ENCODE results near the gene MARCKSL1.
"Not testable (repeated sequence)": the region's sequence is repeated elsewhere in the genome, so short reads cannot be mapped to it uniquely, and the experiment has no call there.

MARCKSL1 gene

GRCh38 chr1:32316903-32317277 lies 19.1 kb downstream of the MARCKSL1 start:
- Histone ChIP-seq H3K36me3 (ENCODE audit: insufficient read depth, low read length) (peaks cover 46% of the 10 kb centered on the region), H3K9ac (ENCODE audit: insufficient read length) (no peak overlapping the region), H3K9me3 (ENCODE audit: low read depth, low read length) (no peaks in the 10 kb centered on the region), H3K4me3 (no peak overlapping the region), H3K27ac (no peak overlapping the region)
- TF ChIP-seq EZH2 (IDR thresholded peaks at IDR 0.05) = no peak
- no peak for TF ChIP-seq FOXP2 (optimal IDR thresholded peaks at IDR 0.05; ENCODE audit: control extremely low read depth, extremely low read length, insufficient read depth)
- DNase-seq (ENCODE audit: low read depth, low spot score) = no peak

- DNase-seq (ENCODE audit: low read depth, low spot score) = no peak
- H3K27ac ChIP-seq = peak overlapping the region; percentile 72
Observed at GRCh38 chr1:32311709-32312393, 24.2 kb downstream of the MARCKSL1 start.

GRCh38 chr1:32309960-32310359 lies 26.1 kb downstream of the MARCKSL1 start:
- Histone ChIP-seq H3K36me3 (ENCODE audit: insufficient read depth, low read length) (peaks cover 38% of the 10 kb centered on the region), H3K9me3 (ENCODE audit: low read depth, low read length) (peaks cover 8% of the 10 kb centered on the region; the same call in 1 of the 2 replicates), H3K4me3 (no peak overlapping the region), H3K9ac (ENCODE audit: insufficient read length) (no peak overlapping the region), H3K27ac (no peak overlapping the region)
- TF ChIP-seq POLR2AphosphoS5 (IDR thresholded peaks at IDR 0.05; ENCODE audit: borderline replicate concordance, low read depth, low read length) (no peak), EZH2 (IDR thresholded peaks at IDR 0.05) (no peak), FOXP2 (optimal IDR thresholded peaks at IDR 0.05; ENCODE audit: control extremely low read depth, extremely low read length, insufficient read depth) (no peak)
- DNase-seq (ENCODE audit: low read depth, low spot score) = no peak

More at GRCh38 chr1:32311709-32312393, 24.2 kb downstream of the MARCKSL1 start:
- peak overlapping the region; percentile 23; the same call in 1 of the 2 replicates for H3K4me3 ChIP-seq
- H3K9ac ChIP-seq (ENCODE audit: insufficient read length) = no peak overlapping the region
- no peak for TF ChIP-seq POLR2AphosphoS5 (IDR thresholded peaks at IDR 0.05; ENCODE audit: borderline replicate concordance, low read depth, low read length)
- TF ChIP-seq EZH2 (IDR thresholded peaks at IDR 0.05) = no peak
- no peak for TF ChIP-seq FOXP2 (optimal IDR thresholded peaks at IDR 0.05; ENCODE audit: control extremely low read depth, extremely low read length, insufficient read depth)
- peaks cover 26% of the 10 kb centered on the region for H3K36me3 ChIP-seq (ENCODE audit: insufficient read depth, low read length)
- no peaks in the 10 kb centered on the region for H3K9me3 ChIP-seq (ENCODE audit: low read depth, low read length)

- no peak for DNase-seq (ENCODE audit: low read depth, low spot score)
- Histone ChIP-seq H3K9ac (ENCODE audit: insufficient read length) (no peak overlapping the region), H3K9me3 (ENCODE audit: low read depth, low read length) (peaks cover 13% of the 10 kb centered on the region; the same call in 1 of the 2 replicates), H3K36me3 (ENCODE audit: insufficient read depth, low read length) (peaks cover 56% of the 10 kb centered on the region), H3K4me3 (no peak overlapping the region), H3K27ac (no peak overlapping the region)
- TF ChIP-seq FOXP2 (optimal IDR thresholded peaks at IDR 0.05; ENCODE audit: control extremely low read depth, extremely low read length, insufficient read depth) (no peak), POLR2AphosphoS5 (IDR thresholded peaks at IDR 0.05; ENCODE audit: borderline replicate concordance, low read depth, low read length) (no peak), EZH2 (IDR thresholded peaks at IDR 0.05) (no peak)
Observed at GRCh38 chr1:32307324-32307723, 28.7 kb downstream of the MARCKSL1 start.

- Histone ChIP-seq H3K27ac (no peak overlapping the region), H3K4me3 (no peak overlapping the region), H3K36me3 (ENCODE audit: insufficient read depth, low read length) (peaks cover 70% of the 10 kb centered on the region), H3K9me3 (ENCODE audit: low read depth, low read length) (peaks cover 13% of the 10 kb centered on the region; the same call in 1 of the 2 replicates), H3K9ac (ENCODE audit: insufficient read length) (no peak overlapping the region)
- TF ChIP-seq EZH2 (IDR thresholded peaks at IDR 0.05) = no peak
- TF ChIP-seq POLR2AphosphoS5 (IDR thresholded peaks at IDR 0.05; ENCODE audit: borderline replicate concordance, low read depth, low read length) = no peak
- no peak for TF ChIP-seq FOXP2 (optimal IDR thresholded peaks at IDR 0.05; ENCODE audit: control extremely low read depth, extremely low read length, insufficient read depth)
- DNase-seq (ENCODE audit: low read depth, low spot score) = no peak
Observed at GRCh38 chr1:32305310-32305709, 30.7 kb downstream of the MARCKSL1 start.

- Histone ChIP-seq H3K9ac (ENCODE audit: insufficient read length) (no peak overlapping the region), H3K36me3 (ENCODE audit: insufficient read depth, low read length) (peaks cover 71% of the 10 kb centered on the region), H3K4me3 (no peak overlapping the region), H3K27ac (no peak overlapping the region), H3K9me3 (ENCODE audit: low read depth, low read length) (peaks cover 13% of the 10 kb centered on the region; the same call in 1 of the 2 replicates)
- TF ChIP-seq EZH2 (IDR thresholded peaks at IDR 0.05) (no peak), POLR2AphosphoS5 (IDR thresholded peaks at IDR 0.05; ENCODE audit: borderline replicate concordance, low read depth, low read length) (no peak), FOXP2 (optimal IDR thresholded peaks at IDR 0.05; ENCODE audit: control extremely low read depth, extremely low read length, insufficient read depth) (no peak)
- DNase-seq (ENCODE audit: low read depth, low spot score) = no peak
Observed at GRCh38 chr1:32303997-32304622, 31.9 kb downstream of the MARCKSL1 start.

- Histone ChIP-seq H3K36me3 (ENCODE audit: insufficient read depth, low read length) (peaks cover 73% of the 10 kb centered on the region), H3K4me3 (no peak overlapping the region), H3K9me3 (ENCODE audit: low read depth, low read length) (peaks cover 13% of the 10 kb centered on the region; the same call in 1 of the 2 replicates), H3K27ac (no peak overlapping the region), H3K9ac (ENCODE audit: insufficient read length) (no peak overlapping the region)
- TF ChIP-seq FOXP2 (optimal IDR thresholded peaks at IDR 0.05; ENCODE audit: control extremely low read depth, extremely low read length, insufficient read depth) (no peak), EZH2 (IDR thresholded peaks at IDR 0.05) (no peak), POLR2AphosphoS5 (IDR thresholded peaks at IDR 0.05; ENCODE audit: borderline replicate concordance, low read depth, low read length) (no peak)
- DNase-seq (ENCODE audit: low read depth, low spot score) = no peak
Observed at GRCh38 chr1:32303358-32303757, 32.7 kb downstream of the MARCKSL1 start.

- no peak overlapping the region for H3K4me3 ChIP-seq
Observed at GRCh38 chr1:32299327-32299726, 36.7 kb downstream of the MARCKSL1 start.

GRCh38 chr1:32298211-32298610 lies 37.8 kb downstream of the MARCKSL1 start:
- DNase-seq (ENCODE audit: low read depth, low spot score); H3K9me3 ChIP-seq (ENCODE audit: low read depth, low read length); H3K4me3 ChIP-seq; H3K27ac ChIP-seq; H3K9ac ChIP-seq (ENCODE audit: insufficient read length): not testable (repeated sequence)
- peaks cover 47% of the 10 kb centered on the region for H3K36me3 ChIP-seq (ENCODE audit: insufficient read depth, low read length)

More at GRCh38 chr1:32299327-32299726, 36.7 kb downstream of the MARCKSL1 start:
- no peak overlapping the region for H3K9ac ChIP-seq (ENCODE audit: insufficient read length)
- no peaks in the 10 kb centered on the region; the same call in 1 of the 2 replicates for H3K9me3 ChIP-seq (ENCODE audit: low read depth, low read length)
- H3K27ac ChIP-seq = no peak overlapping the region
- peaks cover 55% of the 10 kb centered on the region for H3K36me3 ChIP-seq (ENCODE audit: insufficient read depth, low read length)
- no peak for TF ChIP-seq POLR2AphosphoS5 (IDR thresholded peaks at IDR 0.05; ENCODE audit: borderline replicate concordance, low read depth, low read length)
- no peak for TF ChIP-seq FOXP2 (optimal IDR thresholded peaks at IDR 0.05; ENCODE audit: control extremely low read depth, extremely low read length, insufficient read depth)
- TF ChIP-seq EZH2 (IDR thresholded peaks at IDR 0.05) = no peak
- no peak for DNase-seq (ENCODE audit: low read depth, low spot score)

All from SK-N-MC (cell line).